GM12892 (cell line): ENCODE measurements around the gene REXO1.
A peak's percentile ranks its signal among the peaks of the same experiment; 100 is the strongest.

Experiments used
- DNase-seq: peaks from one replicate; pipeline ENCODE4 v3.0.0; 2011; ENCODE audit not compliant: insufficient read length
- FAIRE-seq: peaks from 2 replicates; lab custom pipeline; 2011; peaks lifted over from hg19 to GRCh38; lab: Jason Lieb, UNC
- POLR2A ChIP-seq: IDR thresholded peaks from 2 replicates; pipeline ENCODE4 v1.6.1; 2011; ENCODE audit warnings: low read depth, low read length, control low read depth
- POLR2AphosphoS5 ChIP-seq: IDR thresholded peaks from 2 replicates; pipeline ENCODE4 v1.6.1; 2011; ENCODE audit warnings: low read depth, low read length, control low read depth
- TAF1 ChIP-seq: IDR thresholded peaks from 2 replicates; pipeline ENCODE4 v1.6.1; 2011; ENCODE audit warnings: low read depth, mild to moderate bottlenecking, control low read depth, low read length, borderline replicate concordance

The REXO1 gene

GRCh38 chr19:1873524-1874473 is 25.5 kb upstream of the REXO1 start:
- DNase-seq (no peak), FAIRE-seq (no peak)
- no peak for TF ChIP-seq POLR2A
- no peak for TF ChIP-seq POLR2AphosphoS5
- TF ChIP-seq TAF1, result no peak

- DNase-seq (no peak), FAIRE-seq (no peak)
- TF ChIP-seq POLR2A (no peak), TAF1 (no peak), POLR2AphosphoS5 (no peak)
Observed at GRCh38 chr19:1872807-1873523, 24.7 kb upstream of the REXO1 start.

- FAIRE-seq (no peak), DNase-seq (no peak)
- TF ChIP-seq TAF1 (no peak), POLR2A (no peak), POLR2AphosphoS5 (no peak)
Observed at GRCh38 chr19:1871630-1872029, 23.3 kb upstream of the REXO1 start.

GRCh38 chr19:1871140-1871597 is 22.9 kb upstream of the REXO1 start:
- DNase-seq, result no peak
- TF ChIP-seq TAF1, result no peak
- no peak for TF ChIP-seq POLR2AphosphoS5
- no peak for TF ChIP-seq POLR2A
- no peak for FAIRE-seq

- DNase-seq (no peak), FAIRE-seq (no peak)
- no peak for TF ChIP-seq POLR2AphosphoS5
- TF ChIP-seq POLR2A, result no peak
- TF ChIP-seq TAF1, result no peak
Observed at GRCh38 chr19:1868971-1869370, 20.7 kb upstream of the REXO1 start.

GRCh38 chr19:1867349-1867724 is 19.1 kb upstream of the REXO1 start:
- no peak for DNase-seq
- no peak for TF ChIP-seq TAF1
- no peak for TF ChIP-seq POLR2A
- no peak for FAIRE-seq

- DNase-seq (no peak), FAIRE-seq (no peak)
- TF ChIP-seq POLR2A, result no peak; the same call in 1 of the 2 replicates
- no peak for TF ChIP-seq POLR2AphosphoS5
- no peak for TF ChIP-seq TAF1
Observed at GRCh38 chr19:1866693-1867348, 18.5 kb upstream of the REXO1 start.

GRCh38 chr19:1865172-1866010 is 17.1 kb upstream of the REXO1 start:
- FAIRE-seq, result peak; percentile 14
- TF ChIP-seq POLR2AphosphoS5 (no peak), POLR2A (no peak), TAF1 (no peak)

GRCh38 chr19:1864480-1865171 is 16.3 kb upstream of the REXO1 start:
- TF ChIP-seq POLR2AphosphoS5 (peak; percentile 54; the same call in 1 of the 2 replicates), POLR2A (peak; percentile 55; the same call in 1 of the 2 replicates), TAF1 (no peak)
- peak; percentile 90 for DNase-seq
- FAIRE-seq, result peak; percentile 89

More at GRCh38 chr19:1865172-1866010, 17.1 kb upstream of the REXO1 start:
- DNase-seq, result no peak
